ENCODE results near the gene NSUN3.

NSUN3 gene

DNA sequence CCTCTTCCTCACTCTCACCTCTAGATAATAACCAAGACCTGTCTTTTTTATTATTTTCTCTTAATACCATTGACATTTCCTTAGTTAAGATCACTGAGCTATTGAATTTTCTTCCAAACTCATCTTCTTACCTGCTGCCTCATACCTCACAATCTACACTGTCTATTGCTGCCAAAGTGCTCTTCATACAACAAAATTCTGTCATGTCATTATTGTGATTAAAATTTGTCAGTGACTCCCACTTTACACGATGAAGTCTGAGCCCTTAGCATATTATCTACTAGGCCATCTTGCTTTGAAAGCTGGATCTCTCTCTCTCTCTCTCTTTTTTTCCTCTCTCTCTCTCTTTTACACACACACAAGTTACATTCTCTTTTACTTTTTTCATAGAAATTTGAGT is 73.3 kb downstream of the NSUN3 start:
- in situ Hi-C loops (cut with MboI; ENCODE audit: low sequenced_read_pairs, unreplicated experiment), result no loop called here
- TF ChIP-seq, protein P1, sequence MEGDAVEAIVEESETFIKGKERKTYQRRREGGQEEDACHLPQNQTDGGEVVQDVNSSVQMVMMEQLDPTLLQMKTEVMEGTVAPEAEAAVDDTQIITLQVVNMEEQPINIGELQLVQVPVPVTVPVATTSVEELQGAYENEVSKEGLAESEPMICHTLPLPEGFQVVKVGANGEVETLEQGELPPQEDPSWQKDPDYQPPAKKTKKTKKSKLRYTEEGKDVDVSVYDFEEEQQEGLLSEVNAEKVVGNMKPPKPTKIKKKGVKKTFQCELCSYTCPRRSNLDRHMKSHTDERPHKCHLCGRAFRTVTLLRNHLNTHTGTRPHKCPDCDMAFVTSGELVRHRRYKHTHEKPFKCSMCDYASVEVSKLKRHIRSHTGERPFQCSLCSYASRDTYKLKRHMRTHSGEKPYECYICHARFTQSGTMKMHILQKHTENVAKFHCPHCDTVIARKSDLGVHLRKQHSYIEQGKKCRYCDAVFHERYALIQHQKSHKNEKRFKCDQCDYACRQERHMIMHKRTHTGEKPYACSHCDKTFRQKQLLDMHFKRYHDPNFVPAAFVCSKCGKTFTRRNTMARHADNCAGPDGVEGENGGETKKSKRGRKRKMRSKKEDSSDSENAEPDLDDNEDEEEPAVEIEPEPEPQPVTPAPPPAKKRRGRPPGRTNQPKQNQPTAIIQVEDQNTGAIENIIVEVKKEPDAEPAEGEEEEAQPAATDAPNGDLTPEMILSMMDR (IDR thresholded peaks at IDR 0.05; ENCODE audit: borderline replicate concordance, control extremely low read depth, extremely low read depth, insufficient read depth, missing control alignments), result no peak
- DNase-seq (ENCODE audit: low spot score), result no peak

DNA sequence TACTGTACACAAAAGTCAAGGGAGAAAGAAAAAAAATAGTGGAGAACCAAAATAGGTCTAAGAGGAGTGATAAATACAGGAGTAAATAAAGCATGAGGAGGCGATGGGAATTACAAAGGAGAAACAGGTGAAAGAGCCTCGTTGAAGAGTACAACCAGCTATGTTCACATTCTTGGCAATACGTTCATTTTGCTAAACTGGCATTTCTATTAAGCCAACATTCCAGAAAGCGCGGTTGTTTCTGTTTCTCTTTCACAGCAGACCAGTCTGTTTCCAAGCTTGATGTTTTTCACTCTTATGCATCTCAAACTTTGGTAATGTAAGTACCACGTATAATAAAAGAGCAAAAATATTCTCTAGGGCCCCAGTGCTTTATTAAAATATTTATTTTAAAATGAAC is 74.5 kb downstream of the NSUN3 start:
- in situ Hi-C loops (cut with MboI; ENCODE audit: low sequenced_read_pairs, unreplicated experiment), result no loop called here
- DNase-seq (ENCODE audit: low spot score), result peak; percentile 13
- TF ChIP-seq, protein P1 (IDR thresholded peaks at IDR 0.05; ENCODE audit: borderline replicate concordance, control extremely low read depth, extremely low read depth, insufficient read depth, missing control alignments), result no peak

DNA sequence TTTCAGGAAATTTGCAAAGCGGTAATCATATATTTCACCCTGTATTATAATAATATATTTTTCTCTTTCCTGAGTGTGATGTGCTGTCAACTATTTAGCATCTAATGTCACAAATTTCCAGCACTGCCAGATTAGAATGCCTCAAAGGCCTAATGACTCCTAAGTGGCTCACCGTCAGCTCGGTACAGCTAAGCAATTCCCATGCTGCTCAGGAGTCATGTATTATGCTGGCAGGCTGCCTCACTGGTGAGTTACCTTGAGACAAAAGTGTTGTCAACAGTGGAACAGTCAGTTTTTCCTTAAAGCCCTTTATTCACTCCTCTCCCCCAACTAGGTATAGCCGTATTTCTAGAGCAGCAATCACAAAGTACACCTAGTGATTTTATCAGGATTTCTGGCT is 83.6 kb downstream of the NSUN3 start:
- TF ChIP-seq, protein P1 (IDR thresholded peaks at IDR 0.05; ENCODE audit: borderline replicate concordance, control extremely low read depth, extremely low read depth, insufficient read depth, missing control alignments), result no peak
- in situ Hi-C loops (cut with MboI; ENCODE audit: low sequenced_read_pairs, unreplicated experiment), result no loop called here
- no peak for DNase-seq (ENCODE audit: low spot score)

DNA sequence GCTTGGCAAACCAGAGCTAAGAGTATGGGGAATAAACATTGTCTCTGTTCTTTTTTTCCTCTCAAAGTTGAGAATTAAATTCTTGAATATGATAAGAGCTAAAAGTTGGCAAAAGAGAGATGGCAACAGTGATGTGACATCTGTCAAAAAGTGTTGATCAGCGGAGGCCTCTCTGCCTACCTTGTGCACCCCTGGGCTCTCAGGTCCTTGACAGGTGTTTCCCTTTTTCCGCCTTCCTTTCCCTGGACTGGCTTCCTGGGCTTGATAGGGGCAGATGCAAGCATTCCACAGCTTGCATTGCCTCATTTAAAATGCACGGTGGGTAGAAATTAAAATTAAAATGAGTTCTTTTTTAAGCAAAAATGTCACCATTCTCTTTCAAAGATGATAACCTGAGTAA is 84.2 kb downstream of the NSUN3 start:
- in situ Hi-C loops (cut with MboI; ENCODE audit: low sequenced_read_pairs, unreplicated experiment), result no loop called here
- no peak for DNase-seq (ENCODE audit: low spot score)
- TF ChIP-seq, protein P1 (IDR thresholded peaks at IDR 0.05; ENCODE audit: borderline replicate concordance, control extremely low read depth, extremely low read depth, insufficient read depth, missing control alignments), result no peak

DNA sequence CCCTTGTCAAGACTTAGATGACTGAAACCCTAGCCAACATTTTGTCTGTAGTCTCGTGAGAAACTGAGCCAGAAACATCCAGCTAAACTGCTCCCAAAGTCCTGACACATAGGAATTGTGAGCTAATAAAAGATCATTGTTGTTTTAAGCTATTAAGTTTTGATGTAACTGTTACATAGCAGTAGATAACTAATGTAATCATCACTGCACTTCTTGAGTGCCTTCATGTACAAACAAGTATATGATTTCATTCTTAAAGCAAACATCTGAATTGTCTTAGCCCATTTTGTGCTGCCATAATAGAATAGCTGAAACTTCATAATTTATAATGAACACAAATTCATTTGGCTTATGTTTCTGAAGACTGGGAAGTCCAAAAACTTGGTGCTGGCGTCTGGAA is 87.3 kb downstream of the NSUN3 start:
- no peak for DNase-seq (ENCODE audit: low spot score)
- in situ Hi-C loops (cut with MboI; ENCODE audit: low sequenced_read_pairs, unreplicated experiment), result no loop called here
- TF ChIP-seq, protein P1 (IDR thresholded peaks at IDR 0.05; ENCODE audit: borderline replicate concordance, control extremely low read depth, extremely low read depth, insufficient read depth, missing control alignments), result no peak

DNA sequence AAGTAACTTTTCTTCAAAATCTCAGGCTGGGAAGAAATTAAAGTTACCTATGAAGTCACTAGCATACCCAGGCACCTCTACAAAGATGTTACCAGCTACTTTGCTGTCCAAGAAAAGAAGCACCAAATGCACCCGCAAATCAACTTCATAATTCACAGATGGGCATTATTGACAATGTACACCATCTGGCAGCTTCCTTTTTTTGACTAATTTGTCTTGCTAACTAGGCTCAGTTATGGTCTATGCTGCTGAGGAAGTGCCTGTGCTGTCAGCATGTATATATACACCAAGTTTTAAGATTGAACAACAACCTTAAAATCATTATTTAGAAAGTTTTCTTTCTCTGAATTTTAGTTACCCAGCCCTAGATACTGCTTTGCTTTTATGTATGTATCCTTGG is 93.8 kb downstream of the NSUN3 start:
- in situ Hi-C loops (cut with MboI; ENCODE audit: low sequenced_read_pairs, unreplicated experiment), result no loop called here
- TF ChIP-seq, protein P1 (IDR thresholded peaks at IDR 0.05; ENCODE audit: borderline replicate concordance, control extremely low read depth, extremely low read depth, insufficient read depth, missing control alignments), result no peak
- no peak for DNase-seq (ENCODE audit: low spot score)

DNA sequence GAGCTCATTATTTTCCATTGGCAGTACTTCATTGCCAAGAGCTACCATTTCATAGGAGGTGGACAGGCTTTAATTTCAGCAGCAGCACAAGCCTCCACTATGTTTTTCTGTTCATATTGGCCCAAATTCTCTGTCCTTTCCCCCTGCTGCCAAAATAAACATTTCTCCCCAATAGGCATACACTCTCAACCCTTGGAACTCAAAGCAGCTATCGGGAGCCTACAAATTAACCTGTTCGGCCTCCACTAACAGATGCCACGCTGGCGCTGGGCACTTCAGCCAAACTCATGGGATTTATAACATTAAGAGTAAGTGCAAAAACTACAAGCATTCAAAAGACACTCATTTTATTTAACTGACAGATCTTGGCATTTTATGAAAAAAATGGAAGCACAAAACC is 95.7 kb downstream of the NSUN3 start:
- in situ Hi-C loops (cut with MboI; ENCODE audit: low sequenced_read_pairs, unreplicated experiment), result no loop called here
- no peak for DNase-seq (ENCODE audit: low spot score)
- TF ChIP-seq, protein P1 (IDR thresholded peaks at IDR 0.05; ENCODE audit: borderline replicate concordance, control extremely low read depth, extremely low read depth, insufficient read depth, missing control alignments), result no peak
